Right lobe of liver (tissue), 6 donors: ENCODE results near the gene IST1. TPM values are rescaled to one million over a fixed set of nuclear protein-coding genes. Genes with fewer than 3 reads are reported as not detected.
A peak's percentile ranks its signal among the peaks of the same experiment; 100 is the strongest.
"Not testable (repeated sequence)": the region's sequence is repeated elsewhere in the genome, so short reads cannot be mapped to it uniquely, and the experiment has no call there.

ENCODE experiments used
- ATAC-seq, 4 donors: fragments of 200-7000 bp; cut with Tn5 transposase; one replicate each; pipeline ENCODE4 v1.9.1; 2020; ENCODE audit warnings: mild to moderate bottlenecking in 4 of 4, moderate library complexity in 4 of 4
- DNase-seq, 3 donors: peaks; one replicate each; pipeline ENCODE4 v3.0.0-alpha.2; 2020
- H3K27ac ChIP-seq, 3 donors: fragments of 200-600 bp; one replicate each; pipeline ENCODE4 v1.8.0; 2022
- H3K27me3 ChIP-seq, 2 donors: fragments of 200-600 bp; one replicate each; pipeline ENCODE4 v1.8.0; 2022
- H3K36me3 ChIP-seq, 4 donors: fragments of 200-600 bp; sonication (generic) in 1 of 4; one replicate each; pipeline versions ENCODE4 v1.5.1 to v1.8.0; 2017 to 2022; ENCODE audit warnings: control low read depth in 1 of 4
- H3K4me1 ChIP-seq, 4 donors: fragments of 200-600 bp; sonication (generic) in 1 of 4; one replicate each; pipeline versions ENCODE4 v1.5.1 to v1.8.0; 2017 to 2022; ENCODE audit warnings: control low read depth in 1 of 4
- H3K4me3 ChIP-seq, 3 donors: fragments of 200-600 bp; one replicate each; pipeline ENCODE4 v1.8.0; 2022
- H3K9me3 ChIP-seq, 4 donors: fragments of 200-600 bp; sonication (generic) in 1 of 4; one replicate each; pipeline versions ENCODE4 v1.5.1 to v1.8.0; 2017 to 2022; ENCODE audit warnings: control low read depth in 1 of 4
- POLR2A ChIP-seq: fragments of 450-650 bp; IDR thresholded peaks from one replicate; pipeline ENCODE4 v1.6.1; 2017; ENCODE audit warnings: antibody characterized with exemption, mild to moderate bottlenecking
- WGBS: methylation state at CpG from one replicate; pipeline ENCODE4 v1.1.6; 2018; ENCODE audit warnings: low coverage, low lambda C conversion rate; ENCODE audit not compliant: insufficient coverage; ENCODE audit errors: missing lambda C conversion rate; 5-methylcytosine and 5-hydroxymethylcytosine counted together
- intact Hi-C, 2 donors: fragments of 100-400 bp; cut with DNase I; formaldehyde crosslinking; loops; one replicate each; pipeline versions ENCODE4 v1.11.2 to v1.14.1; 2022
- total RNA-seq, 6 experiments: library from RNA; depleted of rRNA in 2 of 6; stranded (reverse); fragments of >200 nt in 2 of 6; fragmentation: NEBNext Ultra II Directional in 3 of 6; extraction: Animal tissue kit (Norgen Biotek cat#: 25700) in 3 of 6; gene quantifications; one replicate each; pipeline versions ENCODE4 v1.1.0 to v1.2.4, GENCODE V29; 2016 to 2023
- TF ChIP-seq, protein P1 (sequence below), 4 donors: fragments of 200-600 bp in 3 of 4; fragments of 450-650 bp in 1 of 4; IDR thresholded peaks; one replicate each; pipeline versions ENCODE4 v1.5.1 to v1.8.0; 2016 to 2022; ENCODE audit warnings: antibody characterized with exemption in 4 of 4, mild to moderate bottlenecking in 2 of 4
- donor health status: DM: no; HTN: yes; CAD: no.
- donor health status: DM: no; HTN: no; CAD: no.
- donor health status: DM: no; HTN: no; CAD: no.
- donor health status: DM: no; HTN: yes; CAD: no.
- donor health status: DM: no; HTN: yes; CAD: no.

Gene IST1
- total RNA-seq, 6 experiments from 2014 or later, result 44.7 to 73.4 (median 65.5) TPM

DNA sequence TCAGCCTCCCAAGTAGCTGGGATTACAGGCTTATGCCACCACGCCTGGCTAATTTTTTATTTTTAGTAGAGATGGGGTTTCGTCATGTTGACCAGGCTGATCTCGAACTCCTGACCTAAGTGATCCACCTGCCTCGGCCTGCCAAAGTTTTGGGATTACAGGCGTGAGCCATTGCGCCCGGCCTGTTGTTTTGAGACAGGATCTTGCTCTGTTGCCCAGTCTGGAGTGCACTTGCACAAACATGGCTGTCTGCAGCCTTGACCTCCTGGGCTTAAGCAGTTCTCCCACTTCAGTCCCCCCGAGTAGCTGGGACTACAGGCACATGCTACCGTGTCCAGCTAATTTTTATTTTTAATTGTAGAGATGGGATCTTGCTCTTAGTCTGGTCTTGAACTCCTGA lies 8.9 kb downstream of the IST1 start:
- intact Hi-C loops, result no loop called here
- Histone ChIP-seq H3K9me3 (no peaks in the 10 kb centered on the region), H3K4me3 (no peak overlapping the region), H3K36me3 (no peaks in the 10 kb centered on the region), H3K27me3 (no peaks in the 10 kb centered on the region), H3K4me1 (peaks cover 0 to 36% (median 0%) of the 10 kb centered on the region in 4 donors), H3K27ac (no peak overlapping the region)
- TF ChIP-seq, protein P1, sequence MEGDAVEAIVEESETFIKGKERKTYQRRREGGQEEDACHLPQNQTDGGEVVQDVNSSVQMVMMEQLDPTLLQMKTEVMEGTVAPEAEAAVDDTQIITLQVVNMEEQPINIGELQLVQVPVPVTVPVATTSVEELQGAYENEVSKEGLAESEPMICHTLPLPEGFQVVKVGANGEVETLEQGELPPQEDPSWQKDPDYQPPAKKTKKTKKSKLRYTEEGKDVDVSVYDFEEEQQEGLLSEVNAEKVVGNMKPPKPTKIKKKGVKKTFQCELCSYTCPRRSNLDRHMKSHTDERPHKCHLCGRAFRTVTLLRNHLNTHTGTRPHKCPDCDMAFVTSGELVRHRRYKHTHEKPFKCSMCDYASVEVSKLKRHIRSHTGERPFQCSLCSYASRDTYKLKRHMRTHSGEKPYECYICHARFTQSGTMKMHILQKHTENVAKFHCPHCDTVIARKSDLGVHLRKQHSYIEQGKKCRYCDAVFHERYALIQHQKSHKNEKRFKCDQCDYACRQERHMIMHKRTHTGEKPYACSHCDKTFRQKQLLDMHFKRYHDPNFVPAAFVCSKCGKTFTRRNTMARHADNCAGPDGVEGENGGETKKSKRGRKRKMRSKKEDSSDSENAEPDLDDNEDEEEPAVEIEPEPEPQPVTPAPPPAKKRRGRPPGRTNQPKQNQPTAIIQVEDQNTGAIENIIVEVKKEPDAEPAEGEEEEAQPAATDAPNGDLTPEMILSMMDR (IDR thresholded peaks at IDR 0.05), result no peak
- no peak for TF ChIP-seq POLR2A
- no peak for ATAC-seq
- no peak for DNase-seq
- 95% methylated on average over 8 of the region's 9 CpGs for WGBS

DNA sequence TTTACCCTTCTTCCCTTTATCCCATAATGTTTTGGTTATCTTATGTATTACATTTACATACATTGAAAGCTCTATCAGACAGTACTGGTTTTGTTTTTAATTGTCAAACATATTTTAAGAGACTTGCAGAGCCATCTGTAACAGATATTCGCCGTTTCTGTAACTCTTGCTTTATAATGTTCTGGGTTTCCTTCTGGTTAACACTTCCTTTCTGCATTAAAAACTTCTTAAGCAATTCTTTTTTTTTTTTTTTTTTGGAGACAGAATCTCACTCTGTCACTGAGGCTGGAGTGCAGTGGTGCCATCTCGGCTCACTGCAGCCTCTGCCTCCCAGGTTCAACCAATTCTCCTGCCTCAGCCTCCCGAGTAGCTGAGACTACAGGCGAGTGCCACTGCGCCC lies 10.4 kb downstream of the IST1 start:
- H3K27ac ChIP-seq, H3K4me3 ChIP-seq, ATAC-seq, H3K9me3 ChIP-seq, DNase-seq, H3K27me3 ChIP-seq, H3K36me3 ChIP-seq, intact Hi-C loops: not testable (repeated sequence)
- peaks cover 0 to 25% (median 0%) of the 10 kb centered on the region in 4 donors for H3K4me1 ChIP-seq
- WGBS, result 61% methylated on average over 3 of the region's 6 CpGs

DNA sequence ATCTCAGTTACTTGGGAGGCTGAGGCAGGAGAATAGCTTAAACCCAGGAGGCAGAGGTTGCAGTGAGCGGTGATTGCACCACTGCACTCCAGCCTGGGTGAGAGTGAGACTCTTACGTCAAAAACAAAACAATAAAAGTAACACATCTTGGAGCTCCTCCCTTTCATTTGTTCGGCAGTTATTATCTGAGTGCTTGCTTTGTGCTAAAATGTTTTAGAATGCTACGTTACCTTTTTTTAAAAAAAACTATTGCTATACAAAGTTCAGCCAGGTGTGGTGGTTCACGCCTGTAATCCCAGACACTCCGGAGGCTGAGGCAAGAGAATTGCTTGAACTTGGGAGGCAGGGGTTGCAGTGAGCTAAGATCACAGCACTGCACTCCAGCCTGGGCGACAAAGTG lies 15.8 kb downstream of the IST1 start:
- peak in 1 of 4 donors; percentile 20 for ATAC-seq
- H3K4me1 ChIP-seq, result peaks cover 0 to 50% (median 4%) of the 10 kb centered on the region in 4 donors
- WGBS, result 54% methylated on average over 7 of the region's 7 CpGs
- intact Hi-C loops, result no loop called here
- H3K4me3 ChIP-seq, result no peak overlapping the region
- no peaks in the 10 kb centered on the region for H3K27me3 ChIP-seq
- DNase-seq, result no peak
- TF ChIP-seq, protein P1 (IDR thresholded peaks at IDR 0.05), result no peak
- TF ChIP-seq POLR2A, result no peak
- no peaks in the 10 kb centered on the region for H3K9me3 ChIP-seq
- H3K27ac ChIP-seq, result no peak overlapping the region
- H3K36me3 ChIP-seq, result peaks cover 0 to 5% (median 0%) of the 10 kb centered on the region in 4 donors

DNA sequence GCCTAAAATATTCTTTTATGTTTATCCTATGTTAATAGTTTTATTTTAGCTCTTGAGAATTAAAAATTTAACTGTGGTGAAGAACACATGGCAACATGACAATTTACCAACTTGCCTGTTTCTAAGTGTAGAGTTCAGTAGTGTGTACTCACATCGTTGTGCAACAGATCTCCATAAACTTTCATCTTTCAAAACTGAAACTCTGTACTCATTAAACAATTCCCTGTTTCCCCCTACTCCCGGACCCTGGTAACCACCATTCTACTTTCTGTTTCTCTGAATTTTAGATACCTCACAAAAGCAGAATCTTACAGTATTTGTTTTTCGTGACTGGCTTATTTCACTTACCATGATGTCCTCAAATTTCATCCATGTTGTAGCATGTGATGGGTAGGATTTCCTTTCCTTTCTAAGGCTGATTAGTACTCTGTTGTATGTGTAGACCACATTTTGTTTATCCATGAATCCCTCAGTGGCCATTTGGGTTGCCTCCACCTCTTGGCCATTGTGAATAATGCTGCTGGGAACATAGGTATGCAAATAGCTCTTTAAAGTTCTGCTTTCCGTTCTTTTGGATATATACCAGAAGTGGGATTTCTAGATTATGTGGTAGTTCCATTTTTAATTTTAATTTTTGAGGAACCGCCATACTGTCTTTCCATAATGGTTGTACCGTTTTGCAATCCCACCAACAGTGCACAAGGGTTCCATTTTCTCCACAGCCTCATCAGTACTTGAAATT lies 17.4 kb downstream of the IST1 start:
- Histone ChIP-seq H3K36me3 (peaks cover 0 to 20% (median 2%) of the 10 kb centered on the region in 4 donors), H3K27ac (no peak overlapping the region), H3K27me3 (no peaks in the 10 kb centered on the region), H3K4me1 (peaks cover 0 to 50% (median 4%) of the 10 kb centered on the region in 4 donors), H3K4me3 (no peak overlapping the region), H3K9me3 (no peaks in the 10 kb centered on the region)
- no peak for DNase-seq
- intact Hi-C loops, result no loop called here
- TF ChIP-seq, protein P1 (IDR thresholded peaks at IDR 0.05), result no peak
- no peak for TF ChIP-seq POLR2A
- ATAC-seq, result peak; percentile 50 to 67 (median 66)
- WGBS, result 46% methylated on average over 6 of the region's 6 CpGs

DNA sequence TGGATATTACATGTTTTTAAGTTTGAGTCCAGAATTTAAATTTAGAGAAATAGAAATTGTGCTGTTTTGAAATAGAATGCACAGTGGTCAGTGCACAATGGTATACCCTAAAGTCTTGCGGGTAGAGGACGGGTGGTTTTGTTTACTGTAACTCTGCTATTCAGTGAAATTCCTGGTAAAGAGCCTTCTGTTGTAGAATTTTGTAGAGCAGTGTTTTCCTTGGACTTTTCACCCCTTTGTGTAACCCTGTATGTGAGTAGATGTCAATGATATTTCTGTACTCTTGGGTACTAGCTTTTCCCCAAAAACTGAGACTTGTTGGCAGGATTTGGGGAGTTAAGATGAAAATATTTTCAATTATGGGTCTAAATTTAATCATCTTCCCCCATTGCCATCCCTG lies 19.5 kb downstream of the IST1 start:
- peaks cover 0 to 32% (median 10%) of the 10 kb centered on the region in 4 donors for H3K36me3 ChIP-seq

More for the DNA sequence above, 19.5 kb downstream of the IST1 start:
- TF ChIP-seq, protein P1 (IDR thresholded peaks at IDR 0.05), result no peak
- TF ChIP-seq POLR2A, result no peak
- Histone ChIP-seq H3K9me3 (no peaks in the 10 kb centered on the region), H3K27ac (no peak overlapping the region), H3K4me1 (peaks cover 0 to 47% (median 4%) of the 10 kb centered on the region in 4 donors), H3K27me3 (no peaks in the 10 kb centered on the region), H3K4me3 (no peak overlapping the region)
- ATAC-seq, result peak in 2 of 4 donors; percentile 16 to 38
- no peak for DNase-seq
- intact Hi-C loops, result no loop called here
- 14% methylated on average over 2 of the region's 2 CpGs for WGBS
